Endothelial cell of umbilical vein (primary cell): ENCODE results near the gene ELAC2. TPM values are rescaled to one million over a fixed set of nuclear protein-coding genes. Genes with fewer than 3 reads are reported as not detected.

ENCODE experiments used
- BruUV-seq: library from RNA; stranded (reverse); fragments of 400-500 nt; replicated peaks from 2 replicates; lab custom pipeline; 2021; lab: Mats Ljungman, UMichigan
- CTCF ChIA-PET: fragments of 300-600, 350-600 bp; sonication (Branson Sonifier 250); formaldehyde crosslinking; loops from one replicate; lab custom pipeline; 2021; ENCODE audit warnings: antibody characterized with exemption, inconsistent platforms; lab: Charles Lee
- POLR2A ChIA-PET: fragments of 300-600, 350-600 bp; sonication (Branson Sonifier 250); formaldehyde crosslinking; loops from one replicate; lab custom pipeline; 2021; ENCODE audit warnings: antibody characterized with exemption, inconsistent platforms; lab: Charles Lee
- DNase-seq: peaks from one replicate; pipeline ENCODE4 v3.0.0-alpha.2; 2011; ENCODE audit warnings: low read depth, low spot score
- FAIRE-seq: peaks from 2 replicates; lab custom pipeline; 2011; peaks lifted over from hg19 to GRCh38; lab: Jason Lieb, UNC
- H2AFZ ChIP-seq: 2 replicates; pipeline ENCODE4 v1.6.0; 2012; ENCODE audit warnings: low read depth, low read length, control low read depth, inconsistent platforms
- H3K27ac ChIP-seq: 2 replicates; pipeline ENCODE4 v1.5.1; 2011; ENCODE audit warnings: low read depth, mild to moderate bottlenecking, control low read depth, low read length, moderate library complexity; ENCODE audit not compliant: insufficient read depth
- H3K27me3 ChIP-seq, 2 experiments: 2 replicates each; pipeline versions ENCODE4 v1.6.0 to v1.6.1; 2011; ENCODE audit warnings: low read length in 2 of 2, mixed read lengths in 1 of 2; ENCODE audit not compliant: control insufficient read depth in 2 of 2, insufficient read depth in 2 of 2
- H3K36me3 ChIP-seq, 2 experiments: 2 replicates in 1 of 2; 3 replicates in 1 of 2; pipeline ENCODE4 v1.5.1; 2011; ENCODE audit warnings: low read length in 2 of 2, mild to moderate bottlenecking in 1 of 2, moderate library complexity in 1 of 2; ENCODE audit not compliant: control insufficient read depth in 2 of 2, insufficient read depth in 2 of 2; ENCODE audit errors: extremely low read depth in 1 of 2
- H3K4me1 ChIP-seq: 3 replicates; pipeline ENCODE4 v1.5.1; 2011; ENCODE audit warnings: mild to moderate bottlenecking, low read length; ENCODE audit not compliant: control insufficient read depth, insufficient read depth; ENCODE audit errors: extremely low read depth
- H3K4me2 ChIP-seq: 2 replicates; pipeline ENCODE4 v1.6.1; 2011; ENCODE audit warnings: low read length, control low read depth, mixed read lengths; ENCODE audit not compliant: insufficient read depth
- H3K4me3 ChIP-seq, 3 experiments: fragments of 200-600 bp in 1 of 3; sonication (generic), shearing (Covaris generic) in 1 of 3; replicated peaks in 1 of 3; 2 replicates each; pipeline ENCODE4 v1.5.1; 2011 to 2016; ENCODE audit warnings: control low read depth in 3 of 3, low read length in 3 of 3, mild to moderate bottlenecking in 2 of 3, inconsistent platforms in 1 of 3, low read depth in 1 of 3, moderate library complexity in 1 of 3; ENCODE audit not compliant: insufficient read depth in 1 of 3
- H3K79me2 ChIP-seq: 2 replicates; pipeline ENCODE4 v1.6.0; 2012; ENCODE audit warnings: low read length, inconsistent platforms; ENCODE audit not compliant: control insufficient read depth, insufficient read depth
- H3K9ac ChIP-seq: replicated peaks from 2 replicates; pipeline ENCODE3; 2011; ENCODE audit warnings: low read length, control low read depth; ENCODE audit not compliant: insufficient read depth; ENCODE audit errors: extremely low read depth
- H3K9me1 ChIP-seq: replicated peaks from 3 replicates; pipeline ENCODE4 v1.6.0; 2011; ENCODE audit warnings: mild to moderate bottlenecking, low read length; ENCODE audit not compliant: control insufficient read depth, insufficient read depth; ENCODE audit errors: extremely low read depth
- H3K9me3 ChIP-seq: replicated peaks from 2 replicates; pipeline ENCODE4 v1.5.1; 2012; ENCODE audit warnings: low read length, inconsistent platforms; ENCODE audit not compliant: control insufficient read depth, insufficient read depth
- H4K20me1 ChIP-seq: replicated peaks from 2 replicates; pipeline ENCODE3; 2011; ENCODE audit warnings: mild to moderate bottlenecking, low read length; ENCODE audit not compliant: control insufficient read depth, insufficient read depth; ENCODE audit errors: extremely low read depth
- EZH2 ChIP-seq: IDR thresholded peaks from 2 replicates; pipeline ENCODE4 v1.6.1; 2012; ENCODE audit warnings: borderline replicate concordance, low read depth, mild to moderate bottlenecking, moderate library complexity, low read length, inconsistent platforms; ENCODE audit not compliant: severe bottlenecking
- FOS ChIP-seq: IDR thresholded peaks from 2 replicates; pipeline ENCODE4 v1.6.1; 2011; ENCODE audit warnings: mild to moderate bottlenecking, low read length, moderate library complexity, borderline replicate concordance; ENCODE audit not compliant: insufficient read depth
- GATA2 ChIP-seq: IDR thresholded peaks from 2 replicates; pipeline ENCODE4 v1.7.0; 2011; ENCODE audit warnings: low read depth, mild to moderate bottlenecking, moderate library complexity, mixed read lengths, low read length; ENCODE audit not compliant: insufficient read length, insufficient read depth
- JUN ChIP-seq: IDR thresholded peaks from 2 replicates; pipeline ENCODE4 v1.6.1; 2011; ENCODE audit warnings: borderline replicate concordance, low read depth; ENCODE audit not compliant: insufficient read length, insufficient read depth
- MYC ChIP-seq: IDR thresholded peaks from one replicate; pipeline ENCODE4 v1.6.1; 2011; ENCODE audit warnings: mild to moderate bottlenecking, low read depth, low read length
- POLR2A ChIP-seq: IDR thresholded peaks from 2 replicates; pipeline ENCODE4 v1.6.1; 2012; ENCODE audit warnings: low read depth, mild to moderate bottlenecking, control low read depth, low read length
- POLR2AphosphoS5 ChIP-seq: IDR thresholded peaks from 2 replicates; pipeline ENCODE4 v1.6.1; 2012; ENCODE audit warnings: low read depth, mild to moderate bottlenecking, control low read depth, low read length, moderate library complexity; ENCODE audit not compliant: insufficient read depth
- dilution Hi-C: fragments of 300-500 bp; cut with MboI; formaldehyde crosslinking; loops from one replicate; pipeline ENCODE4 v1.15.0; 2019; ENCODE audit warnings: low sequenced_read_pairs; ENCODE audit not compliant: extremely low pct_ligation_motif_present
- intact Hi-C: fragments of 100-400 bp; cut with micrococcal nuclease; formaldehyde crosslinking; loops from one replicate; pipeline ENCODE4 v1.10.0; 2022
- polyA plus RNA-seq, 4 experiments: library from polyadenylated mRNA; depleted of rRNA in 3 of 4; stranded (reverse) in 3 of 4; unstranded in 1 of 4; fragments of >200 nt; gene quantifications; 2 replicates each; pipeline versions ENCODE4 v1.2.1 to v1.2.3, GENCODE V29; 2011 to 2012; ENCODE audit warnings: missing spikeins in 1 of 4
- total RNA-seq: library from RNA; stranded (reverse); gene quantifications from 2 replicates; pipeline ENCODE4 v1.2.3, GENCODE V29; 2021
- TF ChIP-seq, protein P1 (sequence below), 2 donors: IDR thresholded peaks; 1 replicate in 1 of 2; 2 replicates in 1 of 2; pipeline ENCODE4 v1.5.1; 2011; ENCODE audit warnings: low read length in 2 of 2, mild to moderate bottlenecking in 2 of 2, moderate library complexity in 2 of 2, control low read depth in 1 of 2, inconsistent platforms in 1 of 2, low read depth in 1 of 2; ENCODE audit not compliant: insufficient read depth in 1 of 2; ENCODE audit errors: extremely low read depth in 1 of 2
- TF ChIP-seq, protein P2 (sequence below): IDR thresholded peaks from 2 replicates; pipeline ENCODE4 v1.6.1; 2011; ENCODE audit not compliant: insufficient read depth, insufficient read length

ELAC2 gene
- total and polyA plus RNA-seq, 2 donors (not counting 3 experiments of a cell fraction or from before 2014, with no cell fraction given): 64.8 to 75.9 TPM

DNA sequence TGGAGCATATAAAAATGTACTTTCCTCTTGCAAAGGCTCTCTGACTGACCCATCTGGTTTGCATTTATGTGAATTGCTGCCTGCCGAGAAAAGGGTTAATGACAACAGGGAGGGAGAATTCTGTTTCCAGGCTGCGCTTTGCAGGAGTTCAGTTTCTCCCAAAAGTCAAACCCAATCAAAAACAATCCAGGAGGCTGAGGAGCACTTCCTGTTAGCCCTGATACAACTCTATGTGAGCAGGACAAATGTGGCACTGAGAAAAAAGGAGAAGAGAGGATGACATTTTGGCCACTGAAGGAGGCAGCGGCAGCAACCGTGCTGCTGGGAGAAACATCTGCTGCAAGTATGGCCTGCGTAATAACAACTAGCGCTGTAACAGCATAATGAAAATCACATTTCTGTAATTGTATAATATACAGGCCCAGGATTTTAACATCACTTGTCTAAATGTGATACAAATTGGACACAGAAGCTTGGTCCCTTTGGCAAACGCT lies 26.8 kb upstream of the ELAC2 start:
- H2AFZ ChIP-seq: no peak overlapping the region
- no peak overlapping the region for H3K27ac ChIP-seq
- no peak overlapping the region for H3K4me2 ChIP-seq
- H4K20me1 ChIP-seq: no peaks in the 10 kb centered on the region
- H3K4me3 ChIP-seq: no peak overlapping the region
- FAIRE-seq: no peak
- POLR2A ChIA-PET: no interaction called here
- DNase-seq: no peak
- H3K4me1 ChIP-seq: no peaks in the 10 kb centered on the region
- no peak overlapping the region for H3K9ac ChIP-seq
- BruUV-seq: no TSS peak
- H3K27me3 ChIP-seq: no peaks in the 10 kb centered on the region
- CTCF ChIA-PET: no interaction called here
- no peak for TF ChIP-seq POLR2A
- no peak for TF ChIP-seq MYC
- TF ChIP-seq EZH2: no peak
- TF ChIP-seq JUN: no peak
- TF ChIP-seq, protein P1, sequence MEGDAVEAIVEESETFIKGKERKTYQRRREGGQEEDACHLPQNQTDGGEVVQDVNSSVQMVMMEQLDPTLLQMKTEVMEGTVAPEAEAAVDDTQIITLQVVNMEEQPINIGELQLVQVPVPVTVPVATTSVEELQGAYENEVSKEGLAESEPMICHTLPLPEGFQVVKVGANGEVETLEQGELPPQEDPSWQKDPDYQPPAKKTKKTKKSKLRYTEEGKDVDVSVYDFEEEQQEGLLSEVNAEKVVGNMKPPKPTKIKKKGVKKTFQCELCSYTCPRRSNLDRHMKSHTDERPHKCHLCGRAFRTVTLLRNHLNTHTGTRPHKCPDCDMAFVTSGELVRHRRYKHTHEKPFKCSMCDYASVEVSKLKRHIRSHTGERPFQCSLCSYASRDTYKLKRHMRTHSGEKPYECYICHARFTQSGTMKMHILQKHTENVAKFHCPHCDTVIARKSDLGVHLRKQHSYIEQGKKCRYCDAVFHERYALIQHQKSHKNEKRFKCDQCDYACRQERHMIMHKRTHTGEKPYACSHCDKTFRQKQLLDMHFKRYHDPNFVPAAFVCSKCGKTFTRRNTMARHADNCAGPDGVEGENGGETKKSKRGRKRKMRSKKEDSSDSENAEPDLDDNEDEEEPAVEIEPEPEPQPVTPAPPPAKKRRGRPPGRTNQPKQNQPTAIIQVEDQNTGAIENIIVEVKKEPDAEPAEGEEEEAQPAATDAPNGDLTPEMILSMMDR (IDR thresholded peaks at IDR 0.05; ENCODE audit: extremely low read depth in 1 of 2, insufficient read depth in 1 of 2, low read depth in 1 of 2, low read length in 2 of 2): no peak
- no peak for TF ChIP-seq FOS
- TF ChIP-seq, protein P2, sequence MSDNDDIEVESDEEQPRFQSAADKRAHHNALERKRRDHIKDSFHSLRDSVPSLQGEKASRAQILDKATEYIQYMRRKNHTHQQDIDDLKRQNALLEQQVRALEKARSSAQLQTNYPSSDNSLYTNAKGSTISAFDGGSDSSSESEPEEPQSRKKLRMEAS: no peak
- TF ChIP-seq GATA2: no peak
- TF ChIP-seq POLR2AphosphoS5: no peak
- no peaks in the 10 kb centered on the region for H3K9me3 ChIP-seq
- H3K9me1 ChIP-seq: no peaks in the 10 kb centered on the region
- dilution Hi-C loops (no loop called here), intact Hi-C loops (no loop called here)
- H3K79me2 ChIP-seq: no peaks in the 10 kb centered on the region
- H3K36me3 ChIP-seq: no peaks in the 10 kb centered on the region
